OCI-LY7 (cell line): ENCODE results near the gene MPRIP. TPM values are rescaled to one million over a fixed set of nuclear protein-coding genes. Genes with fewer than 3 reads are reported as not detected.

Experiments used
- BruUV-seq: library from RNA; stranded (reverse); fragments of 400-500 nt; replicated peaks from 2 replicates; lab custom pipeline; 2021; lab: Mats Ljungman, UMichigan
- CTCF ChIA-PET: fragments of 300-600 bp; sonication (Branson Sonifier 250); formaldehyde crosslinking; loops from one replicate; lab custom pipeline; 2022; ENCODE audit warnings: antibody characterized with exemption; ENCODE audit not compliant: unreplicated experiment; lab: Charles Lee
- POLR2A ChIA-PET: fragments of 300-600 bp; sonication (Branson Sonifier 250); formaldehyde crosslinking; loops from one replicate; lab custom pipeline; 2022; ENCODE audit warnings: antibody characterized with exemption; lab: Charles Lee
- DNase-seq: peaks from one replicate; pipeline ENCODE4 v3.0.0-alpha.2; 2015; ENCODE audit warnings: low spot score
- H2AFZ ChIP-seq: fragments of 200-600 bp; sonication (generic), shearing (Covaris generic); 2 replicates; pipeline ENCODE4 v1.6.1; 2014; ENCODE audit warnings: mild to moderate bottlenecking, antibody characterized with exemption, low read length, moderate library complexity
- H3K27ac ChIP-seq: fragments of 200-600 bp; sonication (generic); 2 replicates; pipeline ENCODE4 v1.5.1; 2014; ENCODE audit warnings: mixed run types, low read depth, mild to moderate bottlenecking, moderate library complexity, low read length, inconsistent platforms; ENCODE audit not compliant: poor library complexity, severe bottlenecking
- H3K36me3 ChIP-seq: fragments of 200-600 bp; sonication (generic); 2 replicates; pipeline ENCODE4 v1.6.1; 2014; ENCODE audit warnings: mild to moderate bottlenecking, antibody characterized with exemption, low read length, moderate library complexity, mixed read lengths; ENCODE audit not compliant: insufficient read depth
- H3K4me1 ChIP-seq: fragments of 200-600 bp; sonication (generic); 2 replicates; pipeline ENCODE4 v1.5.1; 2014; ENCODE audit warnings: mild to moderate bottlenecking, low read length; ENCODE audit not compliant: insufficient read depth, poor library complexity, severe bottlenecking
- H3K4me2 ChIP-seq: fragments of 200-600 bp; sonication (generic); 2 replicates; pipeline ENCODE4 v1.6.1; 2014; ENCODE audit warnings: mild to moderate bottlenecking, low read length
- H3K4me3 ChIP-seq: fragments of 200-600 bp; sonication (generic); 2 replicates; pipeline ENCODE4 v1.5.1; 2014; ENCODE audit warnings: mild to moderate bottlenecking, low read depth, low read length; ENCODE audit not compliant: poor library complexity, severe bottlenecking
- H3K79me2 ChIP-seq: fragments of 200-600 bp; sonication (generic); 2 replicates; pipeline ENCODE4 v1.6.1; 2016; ENCODE audit warnings: low read depth, mild to moderate bottlenecking, low read length, moderate library complexity, mixed read lengths; ENCODE audit not compliant: insufficient read depth
- H3K9me2 ChIP-seq: fragments of 200-600 bp; sonication (generic); 2 replicates; pipeline ENCODE4 v1.6.1; 2016; ENCODE audit warnings: mild to moderate bottlenecking, low read length, mixed read lengths; ENCODE audit not compliant: insufficient read depth
- H3K9me3 ChIP-seq: fragments of 200-600 bp; sonication (generic); 2 replicates; pipeline ENCODE4 v1.6.1; 2014; ENCODE audit warnings: mild to moderate bottlenecking, mixed run types, low read length, mixed read lengths
- H4K20me1 ChIP-seq: fragments of 200-600 bp; sonication (generic); 2 replicates; pipeline ENCODE4 v1.6.1; 2014; ENCODE audit warnings: mild to moderate bottlenecking, antibody characterized with exemption, low read length, moderate library complexity, mixed read lengths; ENCODE audit not compliant: insufficient read depth
- CTCF ChIP-seq: fragments of 200-600 bp; sonication (generic); conservative IDR thresholded peaks from 2 replicates; pipeline ENCODE4 v1.5.1; 2014; ENCODE audit warnings: mild to moderate bottlenecking, antibody characterized with exemption, low read length, moderate library complexity, mixed read lengths
- EZH2phosphoT487 ChIP-seq: fragments of 200-600 bp; sonication (generic); IDR thresholded peaks from 2 replicates; pipeline ENCODE4 v1.6.1; 2018; ENCODE audit warnings: low read depth, borderline replicate concordance, mild to moderate bottlenecking, mixed run types, antibody characterized with exemption, low read length, moderate library complexity, mixed read lengths
- intact Hi-C: fragments of 100-400 bp; cut with micrococcal nuclease; formaldehyde crosslinking; loops from one replicate; pipeline ENCODE4 v1.10.0; 2022; ENCODE audit not compliant: unreplicated experiment
- total RNA-seq, 2 experiments: library from RNA; depleted of rRNA in 1 of 2; stranded (reverse); fragments of >200 nt in 1 of 2; shearing (Covaris generic) in 1 of 2; gene quantifications; 2 replicates each; pipeline ENCODE4 v1.2.3, GENCODE V29; 2014 to 2022

Gene MPRIP
- total RNA-seq, 2 experiments from 2014 or later, result 73.3 to 109 TPM

- H3K27ac ChIP-seq, result no peak overlapping the region
- no peak overlapping the region for H3K4me2 ChIP-seq
- no peaks in the 10 kb centered on the region for H3K4me1 ChIP-seq
- ChIA-PET CTCF (interaction anchor here (0.6 kb wide), 1 partner anchor 11 kb away, joined by 3 read pairs; no protein-coding TSS in a partner anchor), POLR2A (interaction anchor here (0.6 to 1.4 kb wide), 5 partner anchors 11 to 232 kb away, joined by 3 to 7 read pairs (median 3); partner anchors contain the start of gene COPS3)
- H3K79me2 ChIP-seq, result no peaks in the 10 kb centered on the region
- H3K4me3 ChIP-seq, result no peak overlapping the region
- no TSS peak for BruUV-seq
- TF ChIP-seq EZH2phosphoT487 (no peak), CTCF (no peak)
- H3K9me3 ChIP-seq, result no peaks in the 10 kb centered on the region
- H3K9me2 ChIP-seq, result no peaks in the 10 kb centered on the region
- no peak overlapping the region for H2AFZ ChIP-seq
- intact Hi-C loops, result no loop called here
- H3K36me3 ChIP-seq, result no peaks in the 10 kb centered on the region
- no peaks in the 10 kb centered on the region for H4K20me1 ChIP-seq
- no peak for DNase-seq
Observed at GRCh38 chr17:17055286-17056155, 13.3 kb downstream of the MPRIP start.

GRCh38 chr17:17056156-17056539, 13.9 kb downstream of the MPRIP start:
- no peaks in the 10 kb centered on the region for H3K4me1 ChIP-seq
- H3K9me2 ChIP-seq, result no peaks in the 10 kb centered on the region
- ChIA-PET POLR2A (interaction anchor here (1.4 kb wide), 1 partner anchor 58 kb away, joined by 4 read pairs; no protein-coding TSS in a partner anchor), CTCF (interaction anchor here (0.6 kb wide), 1 partner anchor 11 kb away, joined by 3 read pairs; no protein-coding TSS in a partner anchor)
- H3K4me2 ChIP-seq, result no peak overlapping the region
- DNase-seq, result no peak
- H3K36me3 ChIP-seq, result no peaks in the 10 kb centered on the region
- no peaks in the 10 kb centered on the region for H4K20me1 ChIP-seq
- H3K79me2 ChIP-seq, result no peaks in the 10 kb centered on the region
- no peak overlapping the region for H2AFZ ChIP-seq
- H3K27ac ChIP-seq, result no peak overlapping the region
- no peaks in the 10 kb centered on the region for H3K9me3 ChIP-seq
- no peak overlapping the region for H3K4me3 ChIP-seq
- intact Hi-C loops, result no loop called here
- TF ChIP-seq CTCF (no peak), EZH2phosphoT487 (no peak)
- BruUV-seq, result no TSS peak

- H4K20me1 ChIP-seq, result no peaks in the 10 kb centered on the region; the same call in 1 of the 2 replicates
- H3K9me3 ChIP-seq, result no peaks in the 10 kb centered on the region
- no peak overlapping the region for H2AFZ ChIP-seq
- no peaks in the 10 kb centered on the region for H3K9me2 ChIP-seq
- no peaks in the 10 kb centered on the region for H3K4me1 ChIP-seq
- TF ChIP-seq EZH2phosphoT487 (no peak), CTCF (no peak)
- ChIA-PET CTCF (no interaction called here), POLR2A (no interaction called here)
- no peak overlapping the region for H3K27ac ChIP-seq
- intact Hi-C loops, result no loop called here
- H3K4me3 ChIP-seq, result no peak overlapping the region
- H3K36me3 ChIP-seq, result no peaks in the 10 kb centered on the region
- DNase-seq, result no peak
- BruUV-seq, result no TSS peak
- H3K79me2 ChIP-seq, result no peaks in the 10 kb centered on the region
- no peak overlapping the region for H3K4me2 ChIP-seq
Observed at GRCh38 chr17:17057057-17057551, 14.8 kb downstream of the MPRIP start.
